Measurements from ENCODE around the gene CARHSP1.
"Not testable (repeated sequence)": the region's sequence is repeated elsewhere in the genome, so short reads cannot be mapped to it uniquely, and the experiment has no call there.

GRCh38 chr16:8837594-8837993, 31.2 kb downstream of the CARHSP1 start:
- TF ChIP-seq CTCF, MAX, MYC (IDR thresholded peaks at IDR 0.05; ENCODE audit: low read depth, low read length): not testable (repeated sequence)
